ENCODE measurements around the gene ATF6B.

ATF6B gene

DNA sequence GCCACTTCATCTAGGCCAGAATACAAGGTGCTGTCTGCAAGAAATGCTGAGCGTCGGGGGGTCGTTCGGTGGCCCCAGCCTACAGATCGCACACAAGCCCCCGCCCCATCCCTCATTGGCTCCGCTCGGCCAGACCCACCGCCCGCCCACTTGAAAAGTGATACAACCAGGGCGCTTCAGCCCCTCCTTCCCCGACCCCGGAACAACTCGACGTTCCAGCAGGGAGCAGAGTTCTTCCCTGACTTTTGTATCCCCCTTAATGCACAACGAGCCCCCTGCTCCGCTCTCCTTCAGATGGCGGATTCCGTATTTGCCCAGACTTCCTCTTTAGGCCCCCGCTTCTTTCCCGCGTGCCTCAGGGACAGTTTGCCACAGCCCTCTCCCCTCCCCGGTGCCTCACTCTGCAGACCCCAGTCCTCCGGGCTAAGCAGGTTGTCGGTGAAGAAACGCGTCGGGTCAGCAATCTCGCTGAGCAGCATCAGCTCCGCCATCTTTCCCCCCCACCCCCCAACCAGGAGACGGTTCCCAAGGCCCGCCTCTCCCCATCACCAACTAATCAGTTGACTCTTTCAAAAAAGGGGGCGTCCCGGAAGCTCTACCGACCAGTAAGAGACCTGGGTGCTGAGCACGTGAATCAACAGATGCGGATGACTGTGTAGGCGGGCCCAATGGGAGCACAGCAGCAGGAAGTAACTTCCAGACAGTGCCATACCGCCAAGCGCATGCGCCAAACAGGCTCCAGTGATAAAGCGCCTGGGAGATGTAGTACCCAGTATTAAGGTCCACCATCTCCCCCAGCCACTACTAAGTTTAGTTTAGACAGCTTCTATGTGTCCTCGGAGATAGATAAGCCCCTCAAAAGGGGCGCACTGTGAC lies at the start of gene ATF6B:
TSS of gene ATF6B (minus strand) at position 530 of the 876 bp plus-strand sequence. CDS start at position 491, 39 bp downstream.
- DNase-seq (ENCODE audit: low read depth in 2 of 2): peak; percentile 94 to 99

DNA sequence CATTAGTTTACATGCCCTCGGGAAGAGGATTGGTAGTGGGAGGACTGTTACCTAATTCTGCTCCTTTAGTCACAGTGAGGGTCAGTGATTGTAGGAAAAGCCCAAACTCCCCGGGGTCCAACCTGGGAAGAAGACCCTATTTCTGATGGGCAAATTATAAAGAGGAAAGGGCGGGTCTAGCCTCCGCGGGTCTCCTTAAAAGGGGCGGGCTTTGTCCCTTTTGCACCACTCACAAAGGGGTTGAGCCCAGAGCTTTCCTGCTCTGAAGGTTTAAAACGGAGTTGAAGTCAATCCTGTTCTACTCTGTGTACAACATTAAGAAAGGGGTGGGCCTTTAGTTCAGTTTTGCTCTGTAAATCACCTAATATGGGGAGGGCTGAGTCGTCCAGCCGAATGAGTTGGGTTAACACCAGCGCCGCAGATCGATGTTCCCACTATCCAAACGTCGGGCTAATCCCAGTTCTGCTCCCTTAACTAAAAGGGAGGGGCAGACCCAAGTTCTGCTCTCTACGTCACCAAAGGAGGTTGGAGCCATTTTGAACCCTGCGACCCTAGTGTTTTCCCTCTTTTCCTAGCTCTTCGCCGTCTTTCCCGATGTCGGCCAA lies 49.2 kb upstream of the ATF6B start:
- no peak for DNase-seq (ENCODE audit: low read depth in 2 of 2)

DNA sequence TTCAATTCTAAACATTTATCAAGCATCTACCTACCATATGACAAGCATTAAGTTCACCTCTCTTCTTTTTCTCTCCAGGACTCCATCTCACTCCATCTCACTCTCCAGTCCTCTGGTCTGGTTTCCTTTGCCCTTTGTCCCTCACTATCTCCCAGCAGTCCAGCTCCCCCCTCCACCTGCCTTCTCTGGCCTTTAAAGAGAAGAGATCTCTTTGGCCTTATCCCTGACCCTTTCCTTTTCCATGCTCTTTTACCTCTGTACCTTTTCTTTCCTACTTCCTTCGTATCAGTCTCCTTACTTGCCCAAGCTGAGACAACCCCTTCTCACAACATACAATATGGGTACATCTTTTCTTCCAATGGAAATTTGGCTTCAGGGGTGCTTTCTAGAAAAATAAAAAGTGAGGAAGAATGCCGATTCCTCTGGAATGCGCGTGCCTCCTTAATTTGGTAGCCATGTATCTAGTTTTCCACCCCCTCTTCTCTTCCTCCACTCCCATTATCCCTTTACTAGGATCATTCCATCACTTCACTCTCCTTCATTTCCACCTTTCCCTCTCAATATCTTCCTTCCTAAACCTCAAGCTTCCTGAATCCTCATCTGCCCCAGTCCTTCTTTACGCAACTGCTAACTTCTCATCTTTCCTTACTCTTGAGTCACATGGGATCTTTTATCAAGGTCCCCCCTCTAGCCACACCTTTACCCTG lies 48.6 kb upstream of the ATF6B start:
- no peak for DNase-seq (ENCODE audit: low read depth in 2 of 2)

DNA sequence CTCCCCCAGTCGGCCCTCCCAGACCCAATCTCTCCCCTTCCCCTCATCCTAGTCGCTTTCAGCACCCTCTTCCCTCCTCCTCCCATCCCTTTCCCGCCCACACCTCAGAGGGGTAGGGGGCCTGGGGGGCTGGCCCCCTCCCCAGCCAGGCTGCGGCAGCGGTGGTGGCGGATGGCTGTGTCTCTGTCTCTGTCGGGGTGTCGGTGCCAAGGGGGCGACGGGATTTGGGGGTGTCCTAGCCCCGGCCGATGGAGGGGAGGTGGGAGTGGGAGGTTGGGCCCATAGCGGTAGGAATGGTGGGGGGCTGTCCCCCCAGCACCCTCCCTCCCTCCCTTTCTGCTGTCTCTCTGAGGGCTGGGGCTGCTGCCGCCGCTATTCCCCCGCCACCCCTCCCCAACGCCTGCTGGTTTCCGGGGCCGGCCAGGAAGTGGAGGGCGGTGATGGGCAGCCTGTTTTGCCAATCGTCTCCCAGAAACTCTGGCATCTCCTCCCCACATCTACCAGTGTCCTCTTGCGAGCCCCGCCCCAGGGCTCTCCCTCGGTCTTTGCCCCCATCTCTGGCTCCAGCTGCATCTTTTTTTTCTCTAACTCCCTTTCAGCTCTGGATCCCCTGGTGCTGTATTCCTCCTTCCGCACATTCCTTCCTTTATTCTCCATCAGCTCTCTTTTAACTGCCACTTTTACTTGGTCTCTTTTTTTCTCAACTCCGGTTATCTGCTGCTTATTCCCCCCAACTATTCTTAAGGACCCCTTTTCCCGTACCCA lies 47.8 kb upstream of the ATF6B start, which contains the start of gene AGPAT1:
TSS of gene AGPAT1 (minus strand) at position 374 of the 765 bp plus-strand sequence. CDS start 4,588 bp downstream, outside the sequence.
- DNase-seq (ENCODE audit: low read depth in 2 of 2): peak; percentile 94 to 95

DNA sequence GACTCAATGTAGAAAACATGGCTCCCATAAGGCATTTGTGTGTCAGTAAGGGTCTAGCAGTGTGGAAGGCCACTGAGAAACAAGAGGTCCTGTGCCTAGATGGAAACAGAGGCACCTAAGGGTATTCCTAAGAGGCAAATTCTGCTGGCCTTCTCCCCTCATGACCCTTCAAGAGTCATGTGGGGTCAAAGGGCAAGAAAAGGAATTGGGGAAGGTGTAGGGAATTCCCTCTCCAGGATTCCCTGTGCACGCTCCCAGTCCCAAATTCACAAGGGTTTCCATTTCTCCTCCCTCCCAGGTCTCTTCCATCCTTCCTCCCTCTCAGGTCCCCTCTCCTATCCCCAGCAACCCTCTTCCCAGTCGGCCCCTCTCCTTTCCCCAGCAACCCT lies 47.3 kb upstream of the ATF6B start:
- no peak for DNase-seq (ENCODE audit: low read depth in 2 of 2)

DNA sequence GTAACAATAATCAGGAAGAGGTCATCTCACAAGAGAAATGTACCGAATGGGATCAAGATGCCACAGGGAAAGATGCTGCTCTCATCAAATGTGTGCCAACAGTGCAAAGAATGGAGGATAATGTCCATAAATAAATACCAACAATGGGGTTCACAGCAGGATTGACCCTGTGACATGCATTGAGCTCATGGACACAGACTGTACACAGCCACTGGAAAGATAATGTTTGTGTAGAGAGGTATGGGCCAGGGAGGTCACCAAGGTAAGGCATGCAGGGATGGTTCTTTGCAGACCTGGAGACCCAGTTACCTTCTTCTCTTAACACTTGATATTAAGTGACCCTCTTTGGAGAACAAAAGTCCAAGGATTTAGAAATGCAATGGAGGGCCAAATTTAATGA lies 46.4 kb upstream of the ATF6B start:
- DNase-seq (ENCODE audit: low read depth in 2 of 2): no peak

DNA sequence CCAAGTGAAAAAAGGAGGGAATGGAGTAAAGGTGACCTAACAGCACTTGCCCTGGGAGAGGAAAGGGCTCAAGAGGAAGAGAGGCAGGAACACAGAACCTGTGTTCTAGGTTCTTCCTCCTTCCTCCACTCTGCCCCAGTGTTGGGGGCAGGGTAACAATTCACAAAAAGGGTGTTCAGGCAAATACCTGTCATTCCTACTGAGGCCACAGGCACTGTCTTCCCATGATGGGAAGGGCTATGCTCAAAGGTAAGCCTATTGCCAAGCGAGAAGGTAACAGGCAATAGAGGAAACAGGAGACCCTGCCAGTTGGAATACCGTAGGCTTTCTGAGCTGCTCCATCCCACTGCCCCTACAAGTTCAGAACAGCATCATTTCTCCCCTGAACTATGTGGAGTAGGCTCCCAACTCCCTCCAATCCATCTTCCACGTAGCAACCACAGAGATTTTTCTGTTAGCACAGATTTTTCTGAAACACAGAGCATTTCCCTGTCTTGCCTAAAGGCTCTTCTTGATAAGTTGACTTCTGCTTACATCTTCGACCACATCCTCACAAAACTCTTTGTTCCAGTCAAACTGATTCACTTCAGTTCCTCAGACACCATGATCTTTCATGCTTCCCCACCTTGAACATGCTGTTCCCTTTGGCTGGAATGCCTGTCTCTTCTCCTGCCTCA lies 45.1 kb upstream of the ATF6B start:
- no peak for DNase-seq (ENCODE audit: low read depth in 2 of 2)

DNA sequence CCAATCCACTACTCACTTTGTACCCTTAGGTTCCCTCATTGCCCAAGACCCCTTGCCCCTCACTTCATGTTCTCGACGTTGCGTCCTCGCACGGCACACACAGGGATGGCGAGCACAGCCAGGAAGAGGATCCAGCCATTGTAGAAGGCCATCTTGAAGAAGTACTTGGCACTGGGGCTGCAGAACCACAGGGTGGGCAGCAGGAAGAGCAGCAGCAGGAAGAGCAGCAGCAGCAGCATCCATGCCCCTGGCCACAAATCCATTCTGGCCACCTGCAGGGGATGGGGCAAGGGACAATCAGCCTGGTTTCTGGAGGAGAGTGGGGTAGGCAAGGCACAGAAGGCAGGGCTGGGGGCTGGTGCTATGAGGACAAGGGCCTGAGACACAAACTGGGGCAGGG lies 43.2 kb upstream of the ATF6B start:
- no peak for DNase-seq (ENCODE audit: low read depth in 2 of 2)

DNA sequence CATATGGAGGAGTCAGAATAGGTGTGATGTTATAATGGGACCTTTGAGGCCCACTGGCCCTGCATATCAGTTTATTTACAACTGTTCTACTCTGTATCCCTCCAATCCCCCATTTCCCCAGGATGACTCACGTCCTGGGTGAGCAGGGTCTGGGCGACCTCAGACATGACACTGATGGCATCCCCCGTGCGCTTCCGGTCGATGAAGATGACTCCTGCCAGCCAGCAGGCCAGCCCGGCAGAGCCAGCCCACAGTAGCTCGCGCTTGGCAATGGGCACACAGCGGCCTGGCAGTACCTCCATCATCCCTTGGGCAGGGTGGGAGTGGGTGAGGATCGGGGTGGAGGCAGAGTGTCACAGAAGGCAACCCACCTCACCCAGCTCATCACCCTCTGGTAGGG lies 42.2 kb upstream of the ATF6B start:
- no peak for DNase-seq (ENCODE audit: low read depth in 2 of 2)

DNA sequence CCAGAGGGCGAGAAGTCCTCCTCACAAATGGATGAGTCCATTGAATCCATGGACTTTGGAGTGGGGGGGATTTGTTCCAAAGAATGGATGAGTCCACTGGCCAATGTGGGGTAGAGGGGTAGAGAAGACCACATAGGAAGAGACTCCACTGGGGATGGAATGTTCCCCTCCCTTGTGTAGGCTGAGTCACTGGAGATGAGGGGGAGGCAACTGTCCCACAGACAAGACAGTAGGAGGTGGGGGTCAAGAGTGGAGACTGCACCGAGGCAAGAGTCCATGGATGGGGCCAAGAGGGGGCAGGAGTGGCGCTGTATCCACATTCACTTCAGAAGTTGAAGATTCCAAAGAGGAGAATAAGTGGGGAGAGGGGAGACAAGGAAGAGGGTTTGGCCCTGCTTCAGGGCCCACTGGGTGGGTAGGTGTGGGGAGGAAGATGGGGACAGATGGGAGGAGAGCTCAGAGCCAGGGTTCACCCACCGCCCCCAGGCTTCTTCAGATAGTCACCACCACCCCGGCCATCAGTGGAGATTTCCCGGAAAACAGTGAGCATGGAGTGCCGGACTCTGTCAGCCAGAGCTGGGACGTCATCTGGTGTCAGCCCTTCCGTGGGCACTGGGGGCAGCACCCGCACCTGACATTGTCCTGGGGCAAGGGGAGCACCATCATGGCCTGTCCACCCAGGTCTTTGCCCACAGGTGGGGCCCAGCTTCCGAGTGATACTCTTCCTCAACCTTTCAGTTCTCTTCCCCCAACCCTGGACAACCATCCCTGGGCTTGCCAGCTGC lies 41.0 kb upstream of the ATF6B start:
- no peak for DNase-seq (ENCODE audit: low read depth in 2 of 2)

DNA sequence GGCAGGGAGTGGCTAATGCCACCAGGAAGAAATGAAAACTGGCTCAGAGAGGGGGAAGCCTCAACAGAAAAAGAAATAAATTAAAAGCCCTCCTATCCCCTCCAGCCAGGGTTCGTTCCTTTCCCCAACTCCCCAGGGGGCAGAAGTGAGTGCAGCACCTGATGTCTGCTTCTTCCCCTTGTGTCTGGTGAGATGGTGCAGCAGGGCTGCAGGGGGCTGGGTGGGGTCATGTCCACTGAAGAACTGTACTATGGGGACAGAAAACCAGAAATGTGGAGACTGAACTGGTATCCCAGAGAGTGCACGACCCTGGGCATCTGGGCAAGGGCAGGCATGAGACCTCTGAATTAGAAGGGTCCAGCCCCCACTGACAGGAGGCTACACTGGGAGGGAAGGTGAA lies 40.3 kb upstream of the ATF6B start:
- DNase-seq (ENCODE audit: low read depth in 2 of 2): no peak

DNA sequence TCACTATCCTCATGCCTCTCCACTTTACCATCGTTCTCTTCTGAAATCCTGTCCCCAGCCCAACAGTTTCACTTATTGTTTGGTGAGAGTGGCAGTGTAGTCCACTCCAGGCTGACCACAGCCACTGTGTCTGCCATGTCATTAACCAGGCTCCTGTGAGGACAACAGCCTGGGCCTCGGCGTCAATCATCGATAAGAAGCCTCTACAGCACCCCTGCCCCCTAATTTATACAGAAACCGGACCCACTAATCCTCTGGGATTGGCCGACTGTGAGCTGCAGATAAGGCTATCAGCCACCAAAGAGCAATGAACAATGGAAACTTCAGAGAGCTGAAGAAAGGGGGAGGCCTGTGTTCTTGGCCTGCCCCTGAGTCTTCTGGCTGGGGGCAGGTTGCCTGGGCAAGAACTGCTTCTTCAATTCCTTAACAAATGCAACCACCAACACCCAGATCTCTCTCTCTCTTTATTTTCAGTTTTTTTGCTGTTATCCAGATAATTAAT lies 39.8 kb upstream of the ATF6B start:
- DNase-seq (ENCODE audit: low read depth in 2 of 2): no peak

DNA sequence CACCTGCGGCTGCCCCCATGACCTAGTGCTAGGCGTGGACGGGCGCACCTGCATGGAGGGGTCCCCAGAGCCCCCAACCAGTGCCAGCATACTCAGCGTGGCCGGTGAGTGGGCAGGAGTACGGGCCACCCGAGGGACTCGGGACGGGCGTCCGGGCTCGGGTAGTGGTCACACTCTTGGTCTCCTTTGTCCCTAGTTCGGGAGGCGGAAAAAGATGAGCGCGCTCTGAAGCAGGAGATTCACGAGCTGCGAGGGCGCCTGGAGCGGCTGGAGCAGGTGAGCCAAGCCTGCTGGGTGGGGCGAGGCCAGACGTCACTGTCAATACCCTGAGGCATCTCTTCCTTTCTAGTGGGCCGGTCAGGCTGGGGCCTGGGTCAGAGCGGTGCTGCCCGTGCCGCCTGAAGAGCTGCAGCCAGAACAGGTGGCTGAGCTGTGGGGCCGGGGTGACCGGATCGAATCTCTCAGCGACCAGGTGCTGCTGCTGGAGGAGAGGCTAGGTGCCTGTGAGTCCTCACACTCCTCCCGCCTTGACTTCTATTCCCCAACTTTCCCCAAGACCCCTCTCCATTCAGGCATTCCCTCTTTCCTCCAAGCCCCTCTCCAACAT lies 39.2 kb upstream of the ATF6B start:
- DNase-seq (ENCODE audit: low read depth in 2 of 2): no peak

DNA sequence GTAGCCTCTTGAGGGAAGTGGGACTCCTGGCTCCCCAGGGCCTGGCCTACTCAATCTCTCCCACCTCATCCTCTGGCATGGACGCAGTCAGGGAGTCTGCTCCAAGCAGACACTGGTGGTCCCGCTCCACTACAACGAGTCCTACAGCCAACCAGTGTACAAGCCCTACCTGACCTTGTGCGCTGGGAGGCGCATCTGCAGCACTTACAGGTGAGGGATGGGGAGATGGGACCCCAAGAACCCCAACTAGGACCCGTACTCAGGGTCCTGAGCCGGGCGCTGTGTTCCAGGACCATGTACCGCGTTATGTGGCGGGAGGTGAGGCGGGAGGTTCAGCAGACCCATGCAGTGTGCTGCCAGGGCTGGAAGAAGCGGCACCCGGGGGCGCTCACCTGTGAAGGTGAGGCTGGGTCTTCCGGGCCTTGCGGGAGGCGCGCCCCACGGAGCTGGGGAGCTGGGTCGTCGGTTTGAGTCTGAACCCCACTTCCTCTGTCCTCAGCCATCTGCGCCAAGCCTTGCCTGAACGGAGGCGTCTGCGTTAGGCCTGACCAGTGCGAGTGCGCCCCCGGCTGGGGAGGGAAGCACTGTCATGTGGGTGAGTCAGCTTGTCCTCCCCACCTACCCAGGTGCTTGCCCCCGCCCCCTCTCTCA lies 38.5 kb upstream of the ATF6B start:
- no peak for DNase-seq (ENCODE audit: low read depth in 2 of 2)

DNA sequence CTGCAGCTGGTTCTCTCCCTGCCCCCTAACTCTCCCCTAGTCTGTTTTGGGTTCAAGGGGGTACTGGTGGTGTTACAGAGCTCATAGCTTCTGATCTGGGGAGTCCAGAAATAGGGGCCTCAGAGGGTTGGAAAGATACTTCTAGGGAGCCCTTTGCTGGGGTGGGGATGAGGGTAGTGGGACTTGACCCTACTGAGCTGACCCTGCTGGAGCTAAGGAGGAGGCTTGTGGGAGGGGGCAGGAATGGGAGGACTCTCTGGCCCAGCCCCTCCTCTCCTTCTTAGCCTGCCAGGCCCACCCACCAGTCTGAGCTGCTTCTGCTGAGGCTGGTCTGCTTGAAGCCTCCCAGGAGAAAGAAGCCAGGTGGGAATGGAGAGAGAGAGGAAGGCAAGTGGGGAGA lies 36.2 kb upstream of the ATF6B start, which contains the start of gene EGFL8:
TSS of gene EGFL8 (plus strand) at position 301 of the 400 bp plus-strand sequence. CDS start 1,571 bp downstream, outside the sequence.
- DNase-seq (ENCODE audit: low read depth in 2 of 2): no peak

DNA sequence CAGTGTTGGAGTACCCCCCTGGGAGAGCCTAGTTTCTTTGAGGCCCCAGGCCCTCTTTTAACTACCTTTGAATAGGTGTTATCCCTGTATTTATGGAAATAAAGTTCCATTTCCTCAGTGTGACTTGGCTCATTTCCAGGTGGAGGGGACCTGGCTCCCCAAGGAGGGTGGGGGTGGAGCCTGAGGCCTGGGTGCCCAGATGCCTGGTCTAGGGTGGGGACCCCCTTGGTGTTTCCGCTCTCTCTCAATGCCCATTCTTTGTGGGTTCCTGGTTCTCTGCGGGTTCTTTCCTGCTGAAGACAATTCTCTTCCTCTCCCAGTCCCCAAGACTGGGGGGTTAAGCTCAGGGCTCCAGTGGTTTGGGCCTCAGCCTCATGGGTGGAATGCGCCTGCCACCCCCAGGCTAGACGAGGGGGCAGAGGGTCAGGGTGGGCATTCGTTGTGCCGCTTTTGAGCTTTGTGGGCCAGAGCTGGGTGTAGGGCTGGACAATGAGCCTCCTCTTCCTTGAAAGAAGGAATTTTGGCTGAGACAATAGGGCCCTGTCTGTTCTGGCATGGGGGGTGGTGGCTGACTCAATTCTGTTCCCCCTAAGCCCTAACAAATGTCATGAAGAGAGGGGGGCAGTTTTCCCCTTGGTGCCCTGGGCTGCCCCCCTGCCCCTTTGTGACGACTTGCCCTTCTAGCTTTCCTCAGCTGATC lies 35.7 kb upstream of the ATF6B start:
- DNase-seq (ENCODE audit: low read depth in 2 of 2): no peak

DNA sequence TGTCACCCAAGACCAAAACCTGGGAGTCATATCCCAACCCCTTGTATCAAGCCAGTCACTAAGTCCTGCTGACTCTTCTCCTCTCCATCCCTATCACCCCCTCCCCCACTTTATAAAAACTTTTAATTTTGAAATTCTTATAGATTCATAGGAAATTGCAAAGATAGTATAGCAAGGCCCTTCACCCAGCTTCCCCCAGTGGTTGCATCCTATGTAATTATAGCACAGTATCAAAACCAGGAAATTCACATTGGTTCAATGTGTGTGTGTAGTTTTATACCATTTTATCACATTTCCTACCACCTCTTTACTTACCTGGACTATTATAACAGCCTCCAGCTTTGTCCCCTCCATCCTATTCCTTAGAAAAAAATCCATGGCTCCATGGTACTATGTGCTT lies 30.0 kb upstream of the ATF6B start:
- no peak for DNase-seq (ENCODE audit: low read depth in 2 of 2)

DNA sequence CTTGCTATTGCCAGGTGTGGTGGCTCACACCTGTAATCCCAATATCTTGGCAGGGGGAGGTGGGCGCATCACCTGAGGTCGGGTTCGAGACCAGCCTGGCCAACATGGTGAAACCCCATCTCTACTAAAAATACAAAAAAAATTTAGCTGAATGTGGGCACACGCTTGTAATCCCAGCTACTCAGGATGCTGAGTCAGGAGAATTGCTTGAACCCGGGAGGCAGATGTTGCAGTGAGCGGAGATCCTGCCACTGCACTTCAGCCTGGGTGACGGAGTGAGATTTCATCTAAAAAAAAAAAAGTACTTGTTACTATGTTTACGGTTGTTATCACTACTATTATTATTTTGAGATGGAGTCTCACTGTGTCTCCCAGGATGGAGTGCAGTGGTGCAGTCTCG lies 28.8 kb upstream of the ATF6B start:
- DNase-seq (ENCODE audit: low read depth in 2 of 2): no peak
